ENCODE results near the gene BAZ2B.

The BAZ2B gene

DNA sequence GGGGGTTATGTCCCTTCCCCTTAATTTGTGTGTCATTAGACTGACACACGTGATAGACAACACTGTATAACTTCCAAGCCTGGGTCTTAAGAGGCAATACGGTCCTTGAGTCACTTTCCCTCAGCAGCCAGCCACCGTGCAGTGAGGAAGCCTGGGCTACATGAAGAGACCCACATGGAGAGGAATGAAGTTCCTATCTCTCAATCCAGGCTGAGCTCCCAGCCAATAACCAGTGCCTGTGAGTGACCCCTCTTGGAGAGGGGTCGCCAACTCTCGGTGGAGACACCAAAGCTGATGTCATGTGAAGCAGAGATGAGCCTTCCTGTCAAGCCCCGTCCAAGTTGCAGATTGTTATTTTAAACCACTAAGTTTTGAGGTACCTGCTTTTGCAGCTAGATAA lies 324.2 kb downstream of the BAZ2B start:
- no peak for DNase-seq

DNA sequence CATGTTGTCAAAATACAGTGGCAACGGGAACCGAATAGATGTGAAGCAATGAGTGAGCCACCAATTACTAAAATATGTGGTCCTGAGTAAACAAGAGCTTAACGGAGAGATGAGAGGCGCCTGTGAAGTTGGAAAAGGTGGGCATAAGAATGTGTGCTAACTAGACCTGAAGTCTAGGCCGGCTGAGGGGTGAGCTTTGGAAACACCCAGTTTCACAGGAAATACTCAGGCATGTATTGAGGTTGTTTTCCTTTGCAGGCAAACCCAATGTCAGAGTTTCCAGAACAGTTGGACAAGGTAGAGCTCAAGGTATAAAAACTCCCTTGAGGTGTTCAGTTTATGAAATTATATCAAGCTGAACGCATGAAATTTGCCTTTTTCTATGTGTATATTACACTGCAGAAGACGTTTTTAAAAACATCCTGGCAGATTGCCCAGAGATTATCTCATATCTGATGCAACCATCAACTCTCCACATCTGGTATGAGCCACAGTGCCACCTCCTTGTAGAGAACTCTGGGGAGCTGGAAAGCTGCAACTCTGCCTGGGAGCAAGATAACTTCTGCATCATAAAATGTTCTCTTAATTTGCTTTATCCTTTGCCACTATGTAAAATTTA lies 325.9 kb downstream of the BAZ2B start:
- no peak for DNase-seq

DNA sequence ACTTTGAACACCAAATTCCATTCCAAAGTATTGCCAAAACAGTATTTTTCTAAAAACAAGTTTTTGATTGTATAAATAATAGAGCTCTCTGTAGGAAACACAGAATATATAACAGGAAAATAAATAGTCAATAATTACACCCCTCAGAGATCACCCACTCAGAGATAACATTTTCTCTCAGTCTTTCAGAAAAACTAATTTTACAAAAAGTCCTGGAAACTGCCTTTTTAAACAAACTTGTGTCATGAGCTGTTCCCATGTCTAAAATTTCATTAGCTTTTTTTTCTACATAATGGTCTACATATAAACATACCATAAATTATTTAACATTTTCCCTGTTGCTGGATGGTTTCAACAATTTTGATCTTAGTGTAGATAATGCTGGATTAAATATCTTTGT lies 328.6 kb downstream of the BAZ2B start:
- no peak for DNase-seq

GRCh38 chr2:159286709-159287441 lies 329.5 kb downstream of the BAZ2B start:
- DNase-seq, result peak; percentile 97

DNA sequence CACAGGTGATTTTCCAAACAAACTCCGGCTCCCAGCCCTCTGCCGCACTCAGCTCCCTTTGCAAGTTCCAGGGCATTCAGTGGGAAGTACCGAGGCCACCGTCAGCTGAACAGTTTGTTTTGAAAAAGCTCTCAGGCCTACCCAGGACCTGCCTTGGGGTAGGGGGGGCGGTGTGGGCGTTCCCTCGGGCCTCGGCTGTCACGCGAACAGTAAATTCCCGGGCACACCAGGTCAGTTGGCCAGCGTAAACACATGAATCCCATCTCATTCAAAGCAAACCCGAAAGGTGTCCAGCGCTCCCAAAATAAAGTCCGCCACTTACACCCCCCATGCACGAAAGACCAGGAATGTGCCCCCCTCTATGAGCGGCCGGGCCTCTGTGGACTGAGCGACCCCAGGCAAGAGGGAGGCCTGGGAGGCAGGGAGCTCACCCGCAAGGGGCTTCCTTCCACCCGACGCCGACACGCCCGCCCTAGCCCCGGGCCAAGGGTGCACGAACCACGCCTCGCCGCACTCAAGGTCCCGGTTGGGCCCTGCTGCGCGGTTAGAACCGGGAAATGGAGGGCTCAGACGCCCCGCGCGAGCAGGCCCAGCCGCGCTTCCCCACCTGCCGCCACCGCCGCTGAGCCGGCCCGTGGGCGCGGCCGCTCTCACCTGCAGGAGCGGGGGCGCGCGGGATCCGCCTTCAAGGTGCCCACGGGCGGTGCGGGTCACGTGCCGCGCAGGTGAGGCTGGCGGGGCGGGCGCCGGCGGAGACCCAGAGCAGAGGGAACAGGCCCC lies 330.2 kb downstream of the BAZ2B start, which contains the start of gene WDSUB1:
Gene WDSUB1, minus strand, starts transcription at position 775 of the 780 bp plus-strand sequence. CDS start 3,634 bp downstream, outside the sequence.
- peak; percentile 72 for DNase-seq

DNA sequence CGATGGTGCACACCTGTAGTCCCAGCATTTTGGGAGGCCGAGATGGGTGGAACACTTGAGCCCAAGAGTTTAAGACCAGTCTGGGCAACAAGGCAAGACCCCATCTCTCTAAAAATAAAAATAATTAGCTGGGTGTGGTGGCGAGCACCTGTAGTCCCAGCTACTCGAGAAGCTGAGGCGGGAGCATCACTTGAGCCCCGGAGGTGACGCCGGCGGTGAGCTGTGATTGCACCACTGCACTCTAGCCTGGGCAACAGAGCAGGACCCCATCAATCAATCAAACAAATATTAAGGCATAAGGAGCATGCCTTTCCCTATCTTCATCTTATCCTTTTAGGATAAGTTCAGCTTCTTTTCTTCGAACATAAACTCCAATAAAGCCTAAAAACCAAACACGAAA lies 330.9 kb downstream of the BAZ2B start:
- no peak for DNase-seq

DNA sequence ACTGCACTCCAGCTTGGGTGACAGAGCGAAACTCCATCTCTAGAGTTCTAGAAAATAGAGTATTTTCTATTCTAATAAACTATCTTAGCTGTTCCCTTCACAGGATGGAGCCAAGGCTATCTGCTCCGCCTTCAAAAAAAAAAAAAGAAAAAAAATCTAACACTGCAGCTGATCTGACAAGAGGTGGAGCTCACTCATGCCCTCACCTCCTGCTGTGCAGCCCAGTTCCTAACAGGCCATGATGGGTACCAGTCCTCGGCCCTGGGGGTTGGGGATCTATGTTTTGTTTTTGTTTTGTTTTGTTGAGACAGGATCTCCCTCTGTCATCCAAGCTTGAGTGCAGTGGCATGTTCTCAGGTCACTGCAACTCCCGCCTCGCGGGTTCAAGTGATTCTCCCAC lies 332.8 kb downstream of the BAZ2B start:
- DNase-seq, result no peak

GRCh38 chr2:159281002-159281401 lies 335.3 kb downstream of the BAZ2B start:
- no peak for DNase-seq

DNA sequence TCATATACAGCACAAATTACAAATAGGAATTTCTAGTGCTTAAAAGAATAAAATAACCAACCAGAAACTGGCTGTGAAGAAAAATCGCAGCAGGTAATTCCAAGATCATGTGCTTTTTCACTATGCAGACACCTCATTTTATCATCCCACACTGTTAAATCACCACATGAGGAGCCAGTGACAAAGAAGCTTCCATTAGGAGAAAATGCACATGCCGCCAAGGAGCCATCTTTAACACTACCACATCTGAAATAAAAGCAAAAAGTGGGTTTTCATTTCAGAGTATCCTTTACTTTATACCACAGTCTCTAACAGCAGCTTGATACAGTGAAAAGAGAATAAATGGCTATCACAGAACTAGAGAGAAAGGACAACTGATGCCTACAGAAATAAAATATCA lies 336.6 kb downstream of the BAZ2B start:
- no peak for DNase-seq

DNA sequence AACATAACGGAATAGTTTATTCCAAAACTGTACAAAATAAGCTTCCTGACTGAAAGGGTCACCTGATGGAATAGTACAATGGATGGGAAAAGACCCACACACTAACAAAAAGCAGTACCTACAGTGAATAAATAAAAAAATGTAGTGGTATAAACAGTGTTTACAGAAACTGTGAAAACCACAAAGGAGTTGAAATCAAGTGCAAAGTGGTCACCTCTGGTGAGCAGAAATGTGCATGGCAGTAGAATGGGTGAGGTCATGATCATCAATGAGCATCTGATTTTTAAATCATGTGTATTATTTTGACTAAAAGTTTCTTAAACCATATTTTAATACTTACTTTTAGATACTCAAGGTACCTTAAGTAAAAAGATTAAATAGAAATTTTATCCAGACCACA lies 341.2 kb downstream of the BAZ2B start:
- no peak for DNase-seq

DNA sequence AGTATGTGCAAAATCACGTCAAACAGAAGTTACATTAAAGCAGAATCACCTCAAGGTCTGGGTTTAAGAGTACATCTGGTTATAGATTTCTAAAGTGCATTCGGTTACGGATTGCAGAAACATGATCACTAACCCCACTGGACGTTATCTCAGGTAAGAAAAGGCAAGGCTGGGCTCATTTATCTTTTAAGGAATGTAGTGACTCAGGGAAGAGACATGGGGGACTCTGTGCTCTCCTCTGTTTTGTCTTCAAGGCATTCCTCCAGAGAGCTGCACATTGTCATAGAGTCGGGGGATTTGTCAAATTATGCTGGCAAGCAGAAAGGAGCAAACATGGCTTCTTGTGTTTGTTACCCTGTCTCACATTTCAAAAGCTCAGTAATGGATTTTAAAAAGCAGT lies 344.2 kb downstream of the BAZ2B start:
- no peak for DNase-seq

GRCh38 chr2:159270744-159271379 lies 345.5 kb downstream of the BAZ2B start:
- DNase-seq, result no peak
